ENCODE data around the gene PITHD1. TPM values are rescaled to one million over a fixed set of nuclear protein-coding genes. Genes with fewer than 3 reads are reported as not detected.

PITHD1 gene
- total RNA-seq, 2 donors from 2014 or later = 30.3 to 39.6 TPM

DNA sequence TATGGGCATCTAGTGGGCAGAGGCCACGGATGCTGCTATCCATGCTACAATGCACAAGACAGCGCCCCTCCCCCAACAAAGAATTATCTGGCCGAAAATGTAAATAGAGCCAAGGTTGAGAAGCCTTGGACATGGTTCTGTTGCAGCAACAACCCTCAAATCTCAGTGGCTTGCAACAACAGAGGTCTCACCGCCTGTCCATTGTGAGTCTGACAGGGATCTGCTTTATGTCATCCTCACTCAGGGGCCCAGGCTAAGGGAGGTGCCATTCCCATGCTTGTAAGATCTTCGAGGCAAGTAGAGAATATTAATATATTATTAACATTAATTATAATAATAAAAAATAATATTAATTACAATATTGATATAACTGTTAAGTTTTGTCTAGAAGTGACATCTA lies 9.5 kb upstream of the PITHD1 start:
- H3K9me3 ChIP-seq = no peaks in the 10 kb centered on the region
- no peak overlapping the region for H3K4me3 ChIP-seq
- peaks cover 8% of the 10 kb centered on the region for H3K36me3 ChIP-seq
- TF ChIP-seq, protein P1, sequence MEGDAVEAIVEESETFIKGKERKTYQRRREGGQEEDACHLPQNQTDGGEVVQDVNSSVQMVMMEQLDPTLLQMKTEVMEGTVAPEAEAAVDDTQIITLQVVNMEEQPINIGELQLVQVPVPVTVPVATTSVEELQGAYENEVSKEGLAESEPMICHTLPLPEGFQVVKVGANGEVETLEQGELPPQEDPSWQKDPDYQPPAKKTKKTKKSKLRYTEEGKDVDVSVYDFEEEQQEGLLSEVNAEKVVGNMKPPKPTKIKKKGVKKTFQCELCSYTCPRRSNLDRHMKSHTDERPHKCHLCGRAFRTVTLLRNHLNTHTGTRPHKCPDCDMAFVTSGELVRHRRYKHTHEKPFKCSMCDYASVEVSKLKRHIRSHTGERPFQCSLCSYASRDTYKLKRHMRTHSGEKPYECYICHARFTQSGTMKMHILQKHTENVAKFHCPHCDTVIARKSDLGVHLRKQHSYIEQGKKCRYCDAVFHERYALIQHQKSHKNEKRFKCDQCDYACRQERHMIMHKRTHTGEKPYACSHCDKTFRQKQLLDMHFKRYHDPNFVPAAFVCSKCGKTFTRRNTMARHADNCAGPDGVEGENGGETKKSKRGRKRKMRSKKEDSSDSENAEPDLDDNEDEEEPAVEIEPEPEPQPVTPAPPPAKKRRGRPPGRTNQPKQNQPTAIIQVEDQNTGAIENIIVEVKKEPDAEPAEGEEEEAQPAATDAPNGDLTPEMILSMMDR (IDR thresholded peaks at IDR 0.05) = no peak
- no peaks in the 10 kb centered on the region for H3K27me3 ChIP-seq
- no peak overlapping the region for H3K27ac ChIP-seq
- no peak for DNase-seq (ENCODE audit: low spot score)
- H3K4me1 ChIP-seq = peaks cover 0 to 14% of the 10 kb centered on the region in 2 donors

DNA sequence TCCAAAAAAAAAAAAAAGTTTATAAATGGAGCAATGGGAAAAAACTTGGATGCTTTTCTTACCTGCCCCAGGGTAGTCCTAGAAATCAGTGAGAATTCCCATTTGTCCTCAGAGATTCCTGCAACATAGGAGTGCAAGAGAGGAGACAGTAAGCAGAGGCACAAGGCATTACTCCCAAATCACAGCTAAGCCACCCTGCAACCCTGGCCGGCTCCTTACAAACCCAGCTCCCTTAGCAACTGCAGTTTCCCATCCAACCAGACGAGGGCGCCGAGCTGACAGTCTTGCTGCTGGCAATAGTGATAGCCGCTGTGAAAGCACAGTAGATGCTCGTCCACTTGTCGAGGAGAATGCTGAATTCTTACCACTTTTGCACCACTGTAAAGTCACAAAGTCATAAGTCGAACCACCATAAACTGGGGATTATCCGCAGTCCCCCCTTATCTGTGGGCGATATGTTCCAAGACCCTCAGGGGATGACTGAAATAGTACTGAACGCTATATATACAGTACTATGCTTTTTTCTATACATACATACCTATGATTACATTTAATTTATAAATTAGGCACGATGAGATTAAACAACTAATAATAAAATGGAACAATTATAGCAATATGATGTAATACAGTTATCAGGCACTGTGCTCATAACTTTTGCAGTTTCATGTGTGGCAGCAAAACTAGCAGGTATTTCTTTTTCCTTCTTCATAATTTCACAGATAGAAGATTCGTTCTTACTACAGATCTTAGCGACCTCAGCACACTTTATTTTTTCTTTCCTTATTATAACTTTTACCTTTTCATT lies 6.0 kb upstream of the PITHD1 start:
- peaks cover 0 to 17% of the 10 kb centered on the region in 2 donors for H3K4me1 ChIP-seq

DNA sequence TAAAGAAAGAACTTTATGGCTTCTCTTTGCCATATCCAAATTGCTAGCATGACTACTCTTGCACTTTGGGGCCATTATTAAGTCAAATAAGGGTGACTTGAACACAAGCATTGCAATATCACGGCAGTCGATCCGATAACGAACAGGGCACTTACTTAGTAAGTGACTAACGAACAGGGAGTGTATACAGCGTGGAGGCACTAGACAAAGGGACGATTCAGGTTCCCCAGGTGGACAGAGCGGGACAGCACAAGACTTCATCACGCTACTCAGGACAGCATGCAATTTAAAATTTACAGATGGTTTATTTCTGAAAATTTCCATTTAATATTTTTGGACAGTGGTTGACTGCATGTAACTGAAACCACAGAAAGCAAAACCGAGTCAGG lies 5.4 kb upstream of the PITHD1 start:
- no peak overlapping the region for H3K4me3 ChIP-seq
- no peaks in the 10 kb centered on the region for H3K9me3 ChIP-seq
- H3K36me3 ChIP-seq = no peaks in the 10 kb centered on the region
- peaks cover 0 to 22% of the 10 kb centered on the region in 2 donors for H3K4me1 ChIP-seq
- DNase-seq (ENCODE audit: low spot score) = no peak
- H3K27me3 ChIP-seq = no peaks in the 10 kb centered on the region
- no peak overlapping the region for H3K27ac ChIP-seq
- TF ChIP-seq, protein P1 (IDR thresholded peaks at IDR 0.05) = no peak

More for the DNA sequence above, 6.0 kb upstream of the PITHD1 start:
- peak; percentile 91 for DNase-seq (ENCODE audit: low spot score)
- Histone ChIP-seq H3K9me3 (no peaks in the 10 kb centered on the region), H3K4me3 (no peak overlapping the region), H3K36me3 (no peaks in the 10 kb centered on the region), H3K27ac (no peak overlapping the region), H3K27me3 (no peaks in the 10 kb centered on the region)
- TF ChIP-seq, protein P1 (IDR thresholded peaks at IDR 0.05) = peak; percentile 96 to 97

DNA sequence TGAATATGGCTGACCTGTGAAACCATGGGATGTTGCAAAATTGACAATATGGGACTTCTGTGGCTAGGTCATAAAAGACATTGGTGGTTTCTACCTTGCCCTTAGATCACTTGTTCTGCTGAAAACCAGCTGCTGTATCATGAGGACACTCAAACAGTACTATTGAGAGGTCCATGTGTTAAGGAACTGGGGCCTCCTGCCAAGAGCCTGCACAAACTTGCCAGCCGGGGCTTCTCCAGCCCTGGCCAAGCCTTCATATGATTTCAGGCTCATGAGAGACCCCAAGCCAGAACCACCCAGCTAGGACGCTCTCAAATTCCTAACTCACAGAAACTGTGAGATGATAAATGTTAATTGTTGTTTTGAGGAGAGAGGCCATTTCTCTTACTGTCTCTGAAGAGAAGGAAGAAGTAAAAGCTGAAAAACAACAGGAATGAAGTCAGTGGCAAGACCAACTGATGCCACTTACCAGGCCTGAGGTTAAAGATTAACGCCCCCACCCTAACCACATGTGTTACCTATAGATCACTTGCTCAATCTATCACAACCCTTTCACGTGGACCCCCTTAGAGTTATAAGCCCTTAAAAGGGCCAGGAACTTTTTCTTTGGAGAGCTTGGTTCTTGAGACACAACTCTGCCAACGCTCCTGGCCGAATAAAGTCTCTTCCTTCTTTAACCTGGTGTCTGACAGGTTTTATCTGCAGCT lies 3.9 kb upstream of the PITHD1 start:
- Histone ChIP-seq H3K36me3 (no peaks in the 10 kb centered on the region), H3K27ac (no peak overlapping the region), H3K4me3 (no peak overlapping the region), H3K27me3 (no peaks in the 10 kb centered on the region), H3K9me3 (no peaks in the 10 kb centered on the region), H3K4me1 (peaks cover 0 to 23% of the 10 kb centered on the region in 2 donors)
- TF ChIP-seq, protein P1 (IDR thresholded peaks at IDR 0.05) = no peak
- DNase-seq (ENCODE audit: low spot score) = no peak

DNA sequence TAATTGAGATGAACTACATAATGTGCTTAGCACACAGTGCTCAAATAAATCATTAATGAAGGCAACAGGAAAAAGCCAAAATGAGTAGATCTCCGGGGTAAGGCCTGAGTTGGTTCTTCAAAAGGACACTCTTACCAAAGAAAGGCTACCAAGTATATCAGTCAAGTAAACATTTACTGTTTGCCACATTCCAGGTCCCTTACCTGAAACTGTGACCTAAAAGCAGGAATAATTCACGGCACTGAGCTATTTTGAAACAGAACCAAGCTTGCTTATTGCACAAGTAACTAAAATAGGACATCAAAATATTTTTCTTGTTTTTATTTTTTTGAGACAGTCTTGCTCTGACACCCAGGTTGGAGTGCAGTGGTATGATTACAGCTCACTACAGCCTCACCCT lies 2.0 kb upstream of the PITHD1 start:
- Histone ChIP-seq H3K4me3 (no peak overlapping the region), H3K4me1 (peaks cover 0 to 32% of the 10 kb centered on the region in 2 donors), H3K36me3 (no peaks in the 10 kb centered on the region), H3K27me3 (no peaks in the 10 kb centered on the region), H3K9me3 (no peaks in the 10 kb centered on the region), H3K27ac (no peak overlapping the region)
- TF ChIP-seq, protein P1 (IDR thresholded peaks at IDR 0.05) = no peak
- no peak for DNase-seq (ENCODE audit: low spot score)
